Esophagus muscularis mucosa (tissue), 4 donors: ENCODE measurements around the gene CDH15. TPM values are rescaled to one million over a fixed set of nuclear protein-coding genes. Genes with fewer than 3 reads are reported as not detected.

Source experiments
- DNase-seq: peaks from one replicate; pipeline ENCODE4 v3.0.0-alpha.2; 2017; ENCODE audit errors: extremely low spot score
- H3K27ac ChIP-seq, 4 donors: fragments of 200-600 bp; sonication (generic); replicated peaks in 1 of 4; 1 replicate in 3 of 4; 2 replicates in 1 of 4; pipeline ENCODE4 v1.5.1; 2016 to 2019; ENCODE audit warnings: mild to moderate bottlenecking in 1 of 4
- H3K27me3 ChIP-seq, 4 donors: fragments of 200-600 bp; sonication (generic); one replicate each; pipeline versions ENCODE4 v1.5.1 to v1.6.0; 2016 to 2019
- H3K36me3 ChIP-seq, 4 donors: fragments of 200-600 bp; sonication (generic); one replicate each; pipeline ENCODE4 v1.5.1; 2016 to 2019
- H3K4me1 ChIP-seq, 4 donors: fragments of 200-600 bp; sonication (generic); one replicate each; pipeline ENCODE4 v1.5.1; 2016 to 2019
- H3K4me3 ChIP-seq, 4 donors: fragments of 200-600 bp; sonication (generic); 1 replicate in 2 of 4; 2 replicates in 2 of 4; pipeline ENCODE4 v1.5.1; 2016 to 2019; ENCODE audit warnings: mild to moderate bottlenecking in 4 of 4, moderate library complexity in 1 of 4
- H3K9me3 ChIP-seq, 4 donors: fragments of 200-600 bp; sonication (generic); 1 replicate in 3 of 4; 2 replicates in 1 of 4; pipeline ENCODE4 v1.5.1; 2016 to 2019
- CTCF ChIP-seq, 3 experiments: fragments of 200-600 bp in 2 of 3; fragments of 450-650 bp in 1 of 3; sonication (generic) in 2 of 3; IDR thresholded peaks; one replicate each; pipeline ENCODE4 v1.5.1; 2017 to 2019; ENCODE audit warnings: antibody characterized with exemption in 3 of 3, mild to moderate bottlenecking in 2 of 3, moderate library complexity in 1 of 3
- EP300 ChIP-seq: sonication (generic); formaldehyde crosslinking; IDR thresholded peaks from one replicate; pipeline ENCODE4 v1.6.1; 2017; ENCODE audit warnings: antibody characterized with exemption
- POLR2A ChIP-seq: fragments of 450-650 bp; IDR thresholded peaks from one replicate; pipeline ENCODE4 v1.6.1; 2017; ENCODE audit warnings: antibody characterized with exemption, moderate library complexity, mild to moderate bottlenecking, low read depth
- POLR2AphosphoS5 ChIP-seq, 2 donors: sonication (generic); formaldehyde crosslinking; IDR thresholded peaks; one replicate each; pipeline ENCODE4 v1.6.1; 2017; ENCODE audit warnings: antibody characterized with exemption in 2 of 2
- WGBS: methylation state at CpG from one replicate; pipeline ENCODE4 v1.1.5; 2018; 5-methylcytosine and 5-hydroxymethylcytosine counted together
- intact Hi-C: fragments of 100-400 bp; cut with DNase I; formaldehyde crosslinking; loops from one replicate; pipeline ENCODE4 v1.15.1; 2023
- total RNA-seq, 4 donors: library from RNA; depleted of rRNA; stranded (reverse); fragments of >200 nt; gene quantifications; one replicate each; pipeline versions ENCODE4 v1.1.0 to v1.2.1, GENCODE V29; 2016

CDH15 gene
- total RNA-seq, 4 donors from 2014 or later: under 0.01 to 0.17 (median 0.13) TPM; not detected in 1

- no peak overlapping the region for H3K27ac ChIP-seq
- H3K27me3 ChIP-seq: no peaks in the 10 kb centered on the region
- H3K4me1 ChIP-seq: no peaks in the 10 kb centered on the region
- intact Hi-C loops: no loop called here
- 91% methylated on average over 10 of the region's 13 CpGs for WGBS
- H3K9me3 ChIP-seq: no peaks in the 10 kb centered on the region
- H3K36me3 ChIP-seq: peaks cover 18 to 93% (median 77%) of the 10 kb centered on the region in 4 donors
- no peak overlapping the region for H3K4me3 ChIP-seq
- TF ChIP-seq POLR2A (no peak), POLR2AphosphoS5 (IDR thresholded peaks at IDR 0.05) (no peak), CTCF (IDR thresholded peaks at IDR 0.05) (no peak), EP300 (no peak)
- DNase-seq: no peak
Measured at GRCh38 chr16:89140401-89140800, 31.1 kb upstream of the CDH15 start.

GRCh38 chr16:89140981-89141883 is 30.3 kb upstream of the CDH15 start:
- intact Hi-C loops: no loop called here

GRCh38 chr16:89141884-89142267 is 29.7 kb upstream of the CDH15 start:
- H3K27me3 ChIP-seq: no peaks in the 10 kb centered on the region
- DNase-seq: no peak
- H3K4me1 ChIP-seq: no peaks in the 10 kb centered on the region
- no peak overlapping the region for H3K27ac ChIP-seq
- H3K9me3 ChIP-seq: no peaks in the 10 kb centered on the region
- H3K36me3 ChIP-seq: peaks cover 25 to 95% (median 80%) of the 10 kb centered on the region in 4 donors
- intact Hi-C loops: no loop called here
- H3K4me3 ChIP-seq: no peak overlapping the region
- no peak for TF ChIP-seq CTCF (IDR thresholded peaks at IDR 0.05)
- TF ChIP-seq EP300: no peak
- TF ChIP-seq POLR2AphosphoS5 (IDR thresholded peaks at IDR 0.05): no peak
- TF ChIP-seq POLR2A: no peak
- WGBS: over 99% methylated on average over 11 of the region's 13 CpGs

More at GRCh38 chr16:89140981-89141883, 30.3 kb upstream of the CDH15 start:
- DNase-seq: no peak
- no peak for TF ChIP-seq POLR2A
- TF ChIP-seq CTCF (IDR thresholded peaks at IDR 0.05): no peak
- no peak for TF ChIP-seq EP300
- TF ChIP-seq POLR2AphosphoS5 (IDR thresholded peaks at IDR 0.05): no peak
- Histone ChIP-seq H3K9me3 (no peaks in the 10 kb centered on the region), H3K27me3 (no peaks in the 10 kb centered on the region), H3K4me1 (no peaks in the 10 kb centered on the region), H3K27ac (no peak overlapping the region), H3K36me3 (peaks cover 26 to 95% (median 80%) of the 10 kb centered on the region in 4 donors), H3K4me3 (no peak overlapping the region)
- 93% methylated on average over 26 of the region's 31 CpGs for WGBS

GRCh38 chr16:89142474-89143195 is 28.9 kb upstream of the CDH15 start:
- intact Hi-C loops: no loop called here
- DNase-seq: no peak
- Histone ChIP-seq H3K27me3 (no peaks in the 10 kb centered on the region), H3K9me3 (no peaks in the 10 kb centered on the region), H3K4me1 (no peaks in the 10 kb centered on the region), H3K27ac (no peak overlapping the region), H3K36me3 (peaks cover 23 to 94% (median 78%) of the 10 kb centered on the region in 4 donors), H3K4me3 (no peak overlapping the region)
- 96% methylated on average over 12 of the region's 13 CpGs for WGBS
- TF ChIP-seq POLR2AphosphoS5 (IDR thresholded peaks at IDR 0.05) (no peak), CTCF (IDR thresholded peaks at IDR 0.05) (no peak), POLR2A (no peak), EP300 (no peak)
